Astrocyte (in vitro differentiated cells and primary cell): ENCODE results near the gene CADM1. TPM values are rescaled to one million over a fixed set of nuclear protein-coding genes. Genes with fewer than 3 reads are reported as not detected.

ENCODE experiments used
- DNase-seq: peaks from one replicate; pipeline ENCODE4 v3.0.0-alpha.2; 2010; ENCODE audit warnings: low read depth
- FAIRE-seq: peaks from 2 replicates; lab custom pipeline; 2011; peaks lifted over from hg19 to GRCh38; lab: Jason Lieb, UNC
- H2AFZ ChIP-seq: 2 replicates; pipeline ENCODE4 v1.6.0; 2012; ENCODE audit warnings: low read depth, low read length, inconsistent platforms
- H3K27ac ChIP-seq: 2 replicates; pipeline ENCODE4 v1.5.1; 2011; ENCODE audit warnings: low read depth, low read length, inconsistent platforms
- H3K27me3 ChIP-seq: 2 replicates; pipeline ENCODE4 v1.6.0; 2011; ENCODE audit warnings: low read length, inconsistent platforms; ENCODE audit not compliant: insufficient read depth
- H3K36me3 ChIP-seq: 2 replicates; pipeline ENCODE4 v1.5.1; 2011; ENCODE audit warnings: low read length, inconsistent platforms; ENCODE audit not compliant: insufficient read depth
- H3K4me1 ChIP-seq: 2 replicates; pipeline ENCODE4 v1.5.1; 2011; ENCODE audit warnings: low read length, inconsistent platforms; ENCODE audit not compliant: insufficient read depth
- H3K4me2 ChIP-seq: 2 replicates; pipeline ENCODE4 v1.6.0; 2012; ENCODE audit warnings: low read length, inconsistent platforms
- H3K4me3 ChIP-seq: 2 replicates; pipeline ENCODE4 v1.5.1; 2011; ENCODE audit warnings: low read depth, mild to moderate bottlenecking, low read length, inconsistent platforms; ENCODE audit not compliant: insufficient read depth
- H3K79me2 ChIP-seq: 2 replicates; pipeline ENCODE4 v1.6.0; 2012; ENCODE audit warnings: mild to moderate bottlenecking, low read length, inconsistent platforms; ENCODE audit not compliant: insufficient read depth
- H3K9ac ChIP-seq: 2 replicates; pipeline ENCODE4 v1.6.0; 2012; ENCODE audit warnings: mild to moderate bottlenecking, low read length, inconsistent platforms
- H3K9me3 ChIP-seq: 2 replicates; pipeline ENCODE4 v1.5.1; 2012; ENCODE audit warnings: low read depth, mild to moderate bottlenecking, low read length, inconsistent platforms; ENCODE audit not compliant: insufficient read depth
- H4K20me1 ChIP-seq: 2 replicates; pipeline ENCODE4 v1.6.0; 2012; ENCODE audit warnings: low read length, inconsistent platforms; ENCODE audit not compliant: insufficient read depth
- H3K27ac Mint-ChIP-seq: one replicate; pipeline ENCODE4 v1.8.0; 2021; ENCODE audit warnings: mild to moderate bottlenecking, mixed read lengths; ENCODE audit not compliant: unreplicated experiment
- H3K27me3 Mint-ChIP-seq: one replicate; pipeline ENCODE4 v1.8.0; 2021; ENCODE audit warnings: low read depth, mixed read lengths; ENCODE audit not compliant: unreplicated experiment
- H3K36me3 Mint-ChIP-seq: one replicate; pipeline ENCODE4 v1.8.0; 2021; ENCODE audit warnings: low read depth, mixed read lengths; ENCODE audit not compliant: unreplicated experiment
- H3K4me1 Mint-ChIP-seq: one replicate; pipeline ENCODE4 v1.8.0; 2021; ENCODE audit warnings: low read depth, mixed read lengths; ENCODE audit not compliant: unreplicated experiment
- H3K4me3 Mint-ChIP-seq: one replicate; pipeline ENCODE4 v1.8.0; 2021; ENCODE audit warnings: mild to moderate bottlenecking, moderate library complexity, mixed read lengths; ENCODE audit not compliant: unreplicated experiment
- H3K9me3 Mint-ChIP-seq: one replicate; pipeline ENCODE4 v1.8.0; 2021; ENCODE audit warnings: mild to moderate bottlenecking, mixed read lengths; ENCODE audit not compliant: unreplicated experiment
- EZH2 ChIP-seq: IDR thresholded peaks from 2 replicates; pipeline ENCODE4 v1.6.1; 2012; ENCODE audit warnings: mild to moderate bottlenecking, low read length, inconsistent platforms; ENCODE audit not compliant: insufficient read depth
- total RNA-seq: library from RNA; stranded (reverse); gene quantifications from 2 replicates; pipeline ENCODE4 v1.2.1, GENCODE V29; 2021
- TF ChIP-seq, protein P1 (sequence below): IDR thresholded peaks from 2 replicates; pipeline ENCODE4 v1.5.1; 2011; ENCODE audit warnings: low read depth, mild to moderate bottlenecking, inconsistent platforms, low read length, moderate library complexity; ENCODE audit not compliant: insufficient read depth

Gene CADM1
- total RNA-seq, 1 donor from 2014 or later: 414 TPM

DNA sequence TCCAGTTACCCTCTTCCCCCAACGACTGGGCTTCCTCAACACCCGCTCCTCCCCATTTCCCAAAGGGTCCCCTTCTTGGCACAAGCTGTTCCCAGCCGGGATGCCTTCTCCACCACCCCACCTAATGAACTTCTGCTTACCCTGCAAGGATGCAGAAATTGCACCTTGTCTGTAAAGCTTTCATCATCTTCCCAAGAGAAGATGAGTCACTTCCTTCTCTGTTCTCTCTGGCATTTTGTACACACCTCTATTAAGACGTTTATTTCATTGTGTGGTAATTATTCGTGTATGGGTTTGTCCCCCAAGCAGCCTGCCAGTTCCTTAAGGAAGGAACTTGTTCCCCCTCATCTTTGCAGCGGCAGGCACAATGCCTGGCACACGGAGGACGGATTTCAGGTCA, 351.1 kb downstream of the CADM1 start:
- Histone ChIP-seq H3K27me3 (no peaks in the 10 kb centered on the region), H3K9me3 (no peaks in the 10 kb centered on the region), H3K27ac (no peak overlapping the region), H3K4me1 (no peaks in the 10 kb centered on the region), H3K79me2 (no peaks in the 10 kb centered on the region), H3K9ac (no peak overlapping the region), H2AFZ (no peak overlapping the region), H4K20me1 (no peaks in the 10 kb centered on the region), H3K4me2 (no peak overlapping the region), H3K36me3 (no peaks in the 10 kb centered on the region), H3K4me3 (no peak overlapping the region)
- DNase-seq (peak; percentile 24), FAIRE-seq (no peak)
- TF ChIP-seq, protein P1, sequence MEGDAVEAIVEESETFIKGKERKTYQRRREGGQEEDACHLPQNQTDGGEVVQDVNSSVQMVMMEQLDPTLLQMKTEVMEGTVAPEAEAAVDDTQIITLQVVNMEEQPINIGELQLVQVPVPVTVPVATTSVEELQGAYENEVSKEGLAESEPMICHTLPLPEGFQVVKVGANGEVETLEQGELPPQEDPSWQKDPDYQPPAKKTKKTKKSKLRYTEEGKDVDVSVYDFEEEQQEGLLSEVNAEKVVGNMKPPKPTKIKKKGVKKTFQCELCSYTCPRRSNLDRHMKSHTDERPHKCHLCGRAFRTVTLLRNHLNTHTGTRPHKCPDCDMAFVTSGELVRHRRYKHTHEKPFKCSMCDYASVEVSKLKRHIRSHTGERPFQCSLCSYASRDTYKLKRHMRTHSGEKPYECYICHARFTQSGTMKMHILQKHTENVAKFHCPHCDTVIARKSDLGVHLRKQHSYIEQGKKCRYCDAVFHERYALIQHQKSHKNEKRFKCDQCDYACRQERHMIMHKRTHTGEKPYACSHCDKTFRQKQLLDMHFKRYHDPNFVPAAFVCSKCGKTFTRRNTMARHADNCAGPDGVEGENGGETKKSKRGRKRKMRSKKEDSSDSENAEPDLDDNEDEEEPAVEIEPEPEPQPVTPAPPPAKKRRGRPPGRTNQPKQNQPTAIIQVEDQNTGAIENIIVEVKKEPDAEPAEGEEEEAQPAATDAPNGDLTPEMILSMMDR: no peak
- TF ChIP-seq EZH2: no peak
- H3K36me3 Mint-ChIP-seq: no peaks in the 10 kb centered on the region
- peaks cover 5% of the 10 kb centered on the region for H3K27me3 Mint-ChIP-seq
- H3K4me1 Mint-ChIP-seq: peaks cover 6% of the 10 kb centered on the region
- H3K9me3 Mint-ChIP-seq: no peaks in the 10 kb centered on the region
- peak overlapping the region; percentile 95 for H3K27ac Mint-ChIP-seq
- no peak overlapping the region for H3K4me3 Mint-ChIP-seq

DNA sequence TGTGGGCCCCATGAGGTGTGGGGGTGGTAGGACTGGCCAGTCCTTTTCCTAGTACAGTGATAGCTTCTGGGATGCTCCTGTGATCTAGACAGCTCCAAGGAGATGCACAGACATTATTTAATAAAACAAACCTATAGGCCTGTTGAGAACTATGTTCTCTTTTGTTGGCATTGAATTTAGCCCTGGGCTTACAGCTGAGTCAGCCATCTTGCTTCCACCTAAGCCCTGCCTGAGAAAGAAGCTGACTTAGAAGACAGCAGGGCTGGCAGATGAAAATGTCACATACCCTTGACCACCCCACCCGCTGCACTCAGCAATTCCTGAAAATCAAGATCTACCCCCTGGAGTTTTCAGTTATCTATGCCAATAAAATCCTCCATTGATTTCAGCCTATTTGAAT, 353.2 kb downstream of the CADM1 start:
- no peaks in the 10 kb centered on the region for H3K4me1 ChIP-seq
- H3K36me3 Mint-ChIP-seq: no peaks in the 10 kb centered on the region
- FAIRE-seq (no peak), DNase-seq (no peak)
- H3K27me3 ChIP-seq: no peaks in the 10 kb centered on the region
- no peaks in the 10 kb centered on the region for H4K20me1 ChIP-seq
- H2AFZ ChIP-seq: no peak overlapping the region
- no peaks in the 10 kb centered on the region for H3K79me2 ChIP-seq
- H3K4me3 Mint-ChIP-seq: no peak overlapping the region
- no peak overlapping the region for H3K27ac ChIP-seq
- H3K9ac ChIP-seq: no peak overlapping the region
- H3K4me2 ChIP-seq: no peak overlapping the region
- peaks cover 4% of the 10 kb centered on the region for H3K27me3 Mint-ChIP-seq
- H3K9me3 Mint-ChIP-seq: peaks cover 3% of the 10 kb centered on the region
- peaks cover 6% of the 10 kb centered on the region for H3K4me1 Mint-ChIP-seq
- H3K27ac Mint-ChIP-seq: peak overlapping the region; percentile 41
- no peak overlapping the region for H3K4me3 ChIP-seq
- TF ChIP-seq, protein P1: no peak
- TF ChIP-seq EZH2: no peak
- no peaks in the 10 kb centered on the region for H3K36me3 ChIP-seq
- H3K9me3 ChIP-seq: no peaks in the 10 kb centered on the region

DNA sequence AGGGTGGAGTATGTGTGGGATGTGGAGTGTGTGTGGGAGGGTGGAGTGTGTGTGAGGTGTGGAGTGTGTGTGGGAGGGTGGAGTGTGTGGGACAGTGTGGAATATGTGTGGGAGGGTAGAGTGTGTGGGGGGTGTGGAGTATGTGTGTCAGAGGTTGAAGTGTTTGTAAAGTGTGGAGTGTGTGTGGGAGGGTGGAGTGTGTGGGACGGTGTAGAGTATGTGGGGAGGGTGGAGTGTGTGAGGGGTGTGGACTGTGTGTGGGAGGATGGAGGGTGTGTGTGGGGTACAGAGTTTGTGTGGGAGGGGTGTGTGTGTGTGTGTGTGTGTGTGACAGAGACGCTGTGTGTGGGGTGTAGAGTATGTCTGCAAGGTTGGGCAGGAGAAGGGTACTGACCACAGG, 355.5 kb downstream of the CADM1 start:
- no peak for TF ChIP-seq EZH2
- no peak overlapping the region for H2AFZ ChIP-seq
- no peak overlapping the region for H3K4me2 ChIP-seq
- Mint-ChIP-seq H3K36me3 (no peaks in the 10 kb centered on the region), H3K9me3 (peaks cover 3% of the 10 kb centered on the region), H3K27me3 (peaks cover 19% of the 10 kb centered on the region), H3K4me3 (no peak overlapping the region), H3K4me1 (peaks cover 6% of the 10 kb centered on the region), H3K27ac (no peak overlapping the region)
- no peak overlapping the region for H3K27ac ChIP-seq
- H3K79me2 ChIP-seq: no peaks in the 10 kb centered on the region
- no peaks in the 10 kb centered on the region for H4K20me1 ChIP-seq
- H3K36me3 ChIP-seq: no peaks in the 10 kb centered on the region
- no peaks in the 10 kb centered on the region for H3K9me3 ChIP-seq
- DNase-seq (no peak), FAIRE-seq (no peak)
- no peak overlapping the region for H3K9ac ChIP-seq
- H3K4me3 ChIP-seq: no peak overlapping the region
- H3K27me3 ChIP-seq: no peaks in the 10 kb centered on the region
- H3K4me1 ChIP-seq: no peaks in the 10 kb centered on the region
